ENCODE measurements around the gene ZNRF3. TPM values are rescaled to one million over a fixed set of nuclear protein-coding genes. Genes with fewer than 3 reads are reported as not detected.

Gene ZNRF3
- polyA plus RNA-seq, 1 of the 3 experiments (the other 2 are of a cell fraction) = 4.2 TPM

GRCh38 chr22:29081517-29082236 lies 198.3 kb downstream of the ZNRF3 start:
- Histone ChIP-seq H3K4me3 (ENCODE audit: low read depth in 2 of 2, low read length in 1 of 2) (no peak overlapping the region), H3K9ac (no peak overlapping the region), H3K27ac (ENCODE audit: low read depth in 2 of 2, low read length in 1 of 2) (peak overlapping the region in 1 of 2 experiments; percentile 18; a peak in 1 of 4 replicates), H3F3A (replicated peaks; ENCODE audit: insufficient read depth) (no peaks in the 10 kb centered on the region), H4K20me1 (ENCODE audit: insufficient read depth) (no peaks in the 10 kb centered on the region), H3K36me3 (replicated peaks in 1 of 2; ENCODE audit: control insufficient read depth in 1 of 2, insufficient read depth in 2 of 2, low read length in 1 of 2) (no peaks in the 10 kb centered on the region), H2AFZ (ENCODE audit: low read depth) (no peak overlapping the region), H3K79me2 (ENCODE audit: insufficient read depth) (no peaks in the 10 kb centered on the region), H3K9me2 (no peaks in the 10 kb centered on the region), H3K27me3 (ENCODE audit: insufficient read depth) (no peaks in the 10 kb centered on the region), H3K9me3 (no peaks in the 10 kb centered on the region), H3K4me1 (ENCODE audit: control insufficient read depth in 1 of 2, insufficient read depth in 2 of 2, low read depth in 1 of 2, low read length in 1 of 2) (peaks cover 7 to 30% of the 10 kb centered on the region in 2 experiments; a peak in 3 of 4 replicates), H3K4me2 (no peak overlapping the region)
- WGBS (ENCODE audit: low lambda C conversion rate) = 77% methylated on average over 3 of the region's 3 CpGs
- ChIA-PET POLR2A (no interaction called here), CTCF (interaction anchor here (1.0 to 1.9 kb wide), 4 partner anchors 13 to 295 kb away, joined by 3 to 6 read pairs (median 5); no protein-coding TSS in a partner anchor)
- no peak for TF ChIP-seq REST (IDR thresholded peaks at IDR 0.05; ENCODE audit: low read depth, low read length)
- TF ChIP-seq GATA2 (CRISPR knock-in tag; IDR thresholded peaks at IDR 0.05) = no peak
- TF ChIP-seq NFIC (IDR thresholded peaks at IDR 0.05; ENCODE audit: borderline replicate concordance) = peak; percentile 22; the same call in 1 of the 2 replicates
- TF ChIP-seq NRF1 (IDR thresholded peaks at IDR 0.05; ENCODE audit: low read depth, low read length) = no peak
- TF ChIP-seq RFX5 (IDR thresholded peaks at IDR 0.05; ENCODE audit: low read length) = no peak
- no peak for TF ChIP-seq RAD21 (IDR thresholded peaks at IDR 0.05; ENCODE audit: low read length)
- TF ChIP-seq, protein P1, sequence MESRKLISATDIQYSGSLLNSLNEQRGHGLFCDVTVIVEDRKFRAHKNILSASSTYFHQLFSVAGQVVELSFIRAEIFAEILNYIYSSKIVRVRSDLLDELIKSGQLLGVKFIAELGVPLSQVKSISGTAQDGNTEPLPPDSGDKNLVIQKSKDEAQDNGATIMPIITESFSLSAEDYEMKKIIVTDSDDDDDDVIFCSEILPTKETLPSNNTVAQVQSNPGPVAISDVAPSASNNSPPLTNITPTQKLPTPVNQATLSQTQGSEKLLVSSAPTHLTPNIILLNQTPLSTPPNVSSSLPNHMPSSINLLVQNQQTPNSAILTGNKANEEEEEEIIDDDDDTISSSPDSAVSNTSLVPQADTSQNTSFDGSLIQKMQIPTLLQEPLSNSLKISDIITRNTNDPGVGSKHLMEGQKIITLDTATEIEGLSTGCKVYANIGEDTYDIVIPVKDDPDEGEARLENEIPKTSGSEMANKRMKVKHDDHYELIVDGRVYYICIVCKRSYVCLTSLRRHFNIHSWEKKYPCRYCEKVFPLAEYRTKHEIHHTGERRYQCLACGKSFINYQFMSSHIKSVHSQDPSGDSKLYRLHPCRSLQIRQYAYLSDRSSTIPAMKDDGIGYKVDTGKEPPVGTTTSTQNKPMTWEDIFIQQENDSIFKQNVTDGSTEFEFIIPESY (IDR thresholded peaks at IDR 0.05; ENCODE audit: borderline replicate concordance, low read depth) = no peak
- DNase-seq = no peak

GRCh38 chr22:29082826-29083545 lies 199.6 kb downstream of the ZNRF3 start:
- Histone ChIP-seq H3K79me2 (ENCODE audit: insufficient read depth) (no peaks in the 10 kb centered on the region), H3K36me3 (replicated peaks in 1 of 2; ENCODE audit: control insufficient read depth in 1 of 2, insufficient read depth in 2 of 2, low read length in 1 of 2) (no peaks in the 10 kb centered on the region), H3K9me2 (no peaks in the 10 kb centered on the region), H3K27ac (ENCODE audit: low read depth in 2 of 2, low read length in 1 of 2) (no peak overlapping the region), H3K4me1 (ENCODE audit: control insufficient read depth in 1 of 2, insufficient read depth in 2 of 2, low read depth in 1 of 2, low read length in 1 of 2) (peaks cover 7 to 30% of the 10 kb centered on the region in 2 experiments; a peak in 3 of 4 replicates), H4K20me1 (ENCODE audit: insufficient read depth) (no peaks in the 10 kb centered on the region), H3K4me2 (no peak overlapping the region), H3K9me3 (no peaks in the 10 kb centered on the region), H3F3A (replicated peaks; ENCODE audit: insufficient read depth) (no peaks in the 10 kb centered on the region), H2AFZ (ENCODE audit: low read depth) (no peak overlapping the region), H3K27me3 (ENCODE audit: insufficient read depth) (no peaks in the 10 kb centered on the region), H3K9ac (no peak overlapping the region), H3K4me3 (ENCODE audit: low read depth in 2 of 2, low read length in 1 of 2) (no peak overlapping the region)
- ChIA-PET CTCF (interaction anchor here (0.6 to 1.9 kb wide), 5 partner anchors 36 to 296 kb away, joined by 3 to 6 read pairs (median 3); no protein-coding TSS in a partner anchor), POLR2A (no interaction called here)
- DNase-seq = no peak
- 90% methylated on average over 7 of the region's 7 CpGs for WGBS (ENCODE audit: low lambda C conversion rate)
- no peak for TF ChIP-seq GATA2 (CRISPR knock-in tag; IDR thresholded peaks at IDR 0.05)
- TF ChIP-seq, protein P2, sequence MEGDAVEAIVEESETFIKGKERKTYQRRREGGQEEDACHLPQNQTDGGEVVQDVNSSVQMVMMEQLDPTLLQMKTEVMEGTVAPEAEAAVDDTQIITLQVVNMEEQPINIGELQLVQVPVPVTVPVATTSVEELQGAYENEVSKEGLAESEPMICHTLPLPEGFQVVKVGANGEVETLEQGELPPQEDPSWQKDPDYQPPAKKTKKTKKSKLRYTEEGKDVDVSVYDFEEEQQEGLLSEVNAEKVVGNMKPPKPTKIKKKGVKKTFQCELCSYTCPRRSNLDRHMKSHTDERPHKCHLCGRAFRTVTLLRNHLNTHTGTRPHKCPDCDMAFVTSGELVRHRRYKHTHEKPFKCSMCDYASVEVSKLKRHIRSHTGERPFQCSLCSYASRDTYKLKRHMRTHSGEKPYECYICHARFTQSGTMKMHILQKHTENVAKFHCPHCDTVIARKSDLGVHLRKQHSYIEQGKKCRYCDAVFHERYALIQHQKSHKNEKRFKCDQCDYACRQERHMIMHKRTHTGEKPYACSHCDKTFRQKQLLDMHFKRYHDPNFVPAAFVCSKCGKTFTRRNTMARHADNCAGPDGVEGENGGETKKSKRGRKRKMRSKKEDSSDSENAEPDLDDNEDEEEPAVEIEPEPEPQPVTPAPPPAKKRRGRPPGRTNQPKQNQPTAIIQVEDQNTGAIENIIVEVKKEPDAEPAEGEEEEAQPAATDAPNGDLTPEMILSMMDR (IDR thresholded peaks at IDR 0.05) = no peak
- no peak for TF ChIP-seq EP300 (IDR thresholded peaks at IDR 0.05; ENCODE audit: borderline replicate concordance in 1 of 2, low read depth in 1 of 2, low read length in 1 of 2)
- TF ChIP-seq, protein P1 (IDR thresholded peaks at IDR 0.05; ENCODE audit: borderline replicate concordance, low read depth) = no peak
- TF ChIP-seq FOXM1 (IDR thresholded peaks at IDR 0.05; ENCODE audit: low read depth) = no peak
- TF ChIP-seq JUND (IDR thresholded peaks at IDR 0.05) = no peak
- TF ChIP-seq, protein P3, sequence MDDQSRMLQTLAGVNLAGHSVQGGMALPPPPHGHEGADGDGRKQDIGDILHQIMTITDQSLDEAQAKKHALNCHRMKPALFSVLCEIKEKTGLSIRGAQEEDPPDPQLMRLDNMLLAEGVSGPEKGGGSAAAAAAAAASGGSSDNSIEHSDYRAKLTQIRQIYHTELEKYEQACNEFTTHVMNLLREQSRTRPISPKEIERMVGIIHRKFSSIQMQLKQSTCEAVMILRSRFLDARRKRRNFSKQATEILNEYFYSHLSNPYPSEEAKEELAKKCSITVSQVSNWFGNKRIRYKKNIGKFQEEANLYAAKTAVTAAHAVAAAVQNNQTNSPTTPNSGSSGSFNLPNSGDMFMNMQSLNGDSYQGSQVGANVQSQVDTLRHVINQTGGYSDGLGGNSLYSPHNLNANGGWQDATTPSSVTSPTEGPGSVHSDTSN (IDR thresholded peaks at IDR 0.05) = no peak
- no peak for TF ChIP-seq SIN3A (IDR thresholded peaks at IDR 0.05; ENCODE audit: borderline replicate concordance, low read depth, low read length)

All from SK-N-SH (cell line).